GM21619 (cell line): ENCODE results near the gene L1CAM.

Experiments used
- ATAC-seq: cut with Tn5 transposase; IDR thresholded peaks from one replicate; pipeline ENCODE4 v1.9.1; 2021; ENCODE audit not compliant: unreplicated experiment

Gene L1CAM

DNA sequence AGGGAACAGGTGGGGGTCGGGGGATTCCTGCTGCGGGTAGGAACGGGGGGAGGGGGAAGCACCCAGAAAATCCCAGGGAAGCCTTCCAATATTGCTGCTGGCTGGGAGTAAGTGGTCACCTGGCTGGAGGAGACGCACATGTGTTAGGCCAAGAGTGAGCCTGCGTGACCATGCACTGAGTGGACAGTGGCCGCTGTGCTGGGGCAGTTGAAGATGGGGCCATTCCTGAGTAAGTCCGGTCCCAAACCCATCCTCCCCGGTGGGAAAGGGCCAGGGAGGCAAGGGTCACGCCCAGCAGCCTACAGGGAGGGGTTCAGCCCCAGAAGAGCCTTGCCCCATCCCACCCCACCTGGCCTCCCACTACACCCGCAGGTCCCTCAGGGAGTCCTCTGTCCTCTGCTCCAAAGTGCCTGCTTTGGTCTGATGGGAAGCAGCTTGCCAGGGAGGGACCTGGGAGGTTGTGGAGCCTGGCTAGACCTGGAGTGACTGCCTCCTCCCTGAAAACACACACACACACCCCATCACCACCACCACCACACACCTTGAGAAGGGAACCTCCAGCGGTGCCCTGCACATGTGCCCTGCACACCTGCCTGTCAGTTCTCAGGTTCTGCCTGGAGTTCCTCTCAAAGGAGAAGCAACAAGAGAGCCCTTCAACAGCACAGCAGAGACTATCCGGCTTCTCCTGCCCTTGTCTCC, 6.1 kb downstream of the L1CAM start:
- no peak for ATAC-seq

- ATAC-seq = no peak
Observed at GRCh38 chrX:153878969-153879653, 6.9 kb downstream of the L1CAM start.

GRCh38 chrX:153878345-153878744, 7.6 kb downstream of the L1CAM start:
- ATAC-seq = no peak

GRCh38 chrX:153877571-153878261, 8.3 kb downstream of the L1CAM start:
- no peak for ATAC-seq

DNA sequence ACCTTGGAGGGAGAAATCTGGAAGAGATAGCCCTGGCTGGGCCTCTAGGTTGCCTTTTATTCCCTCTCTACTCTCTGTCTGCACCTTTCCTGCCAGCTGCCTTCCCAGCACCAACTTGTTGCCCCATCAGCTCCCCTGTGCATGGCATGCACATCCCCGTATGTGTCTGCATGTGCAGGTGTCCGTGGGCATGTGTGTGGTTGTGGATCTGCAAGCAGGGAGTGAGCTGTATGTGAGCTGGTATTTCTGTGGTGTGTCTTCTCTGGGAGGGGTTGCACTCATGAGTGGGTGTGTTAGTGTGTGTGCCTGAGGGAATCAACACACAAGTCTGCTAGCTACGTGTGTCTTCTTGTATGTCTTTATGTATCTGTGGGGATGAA, 9.9 kb downstream of the L1CAM start:
- no peak for ATAC-seq

- ATAC-seq = no peak
Observed at GRCh38 chrX:153875391-153876111, 10.4 kb downstream of the L1CAM start.

DNA sequence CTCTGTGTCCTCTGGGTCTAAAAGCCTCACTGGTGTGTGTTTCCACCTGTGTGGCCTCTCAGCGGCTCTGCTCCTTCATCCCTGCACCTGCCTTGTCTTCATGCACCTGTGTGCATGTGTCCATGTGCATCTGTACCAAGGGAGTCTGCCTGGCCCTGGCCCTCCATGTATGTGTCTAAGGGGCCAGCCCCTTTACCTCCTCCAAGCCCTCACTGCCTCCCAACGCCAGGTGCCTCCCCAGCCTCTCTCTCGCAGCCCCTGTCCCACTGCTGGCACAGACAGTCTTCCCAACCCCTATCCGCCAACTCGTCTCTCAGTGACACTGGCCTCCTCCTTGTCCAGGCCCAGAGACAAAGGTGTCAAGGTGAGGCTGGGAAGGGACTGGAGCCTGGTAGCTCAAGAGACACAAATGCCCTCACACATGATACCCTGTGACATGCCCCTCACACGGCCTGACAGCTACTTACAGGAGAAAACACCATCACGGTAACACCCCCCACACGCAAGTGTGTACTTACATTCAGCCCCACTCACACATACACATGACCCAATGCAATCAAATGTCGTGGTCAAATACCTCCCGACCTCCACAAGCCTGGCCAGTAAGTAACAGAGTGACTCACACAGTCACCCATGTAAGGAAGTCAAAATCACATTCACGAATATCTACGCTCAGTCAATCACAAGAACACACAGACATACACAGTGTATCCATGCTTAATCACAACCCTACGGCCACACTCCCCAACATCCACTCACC, 11.4 kb downstream of the L1CAM start:
- ATAC-seq = no peak

GRCh38 chrX:153874085-153874365, 11.9 kb downstream of the L1CAM start:
- ATAC-seq = no peak

GRCh38 chrX:153873282-153874084, 12.5 kb downstream of the L1CAM start:
- no peak for ATAC-seq

- no peak for ATAC-seq
Observed at GRCh38 chrX:153871946-153872878, 13.8 kb downstream of the L1CAM start.

GRCh38 chrX:153871451-153871850, 14.5 kb downstream of the L1CAM start:
- ATAC-seq = no peak

DNA sequence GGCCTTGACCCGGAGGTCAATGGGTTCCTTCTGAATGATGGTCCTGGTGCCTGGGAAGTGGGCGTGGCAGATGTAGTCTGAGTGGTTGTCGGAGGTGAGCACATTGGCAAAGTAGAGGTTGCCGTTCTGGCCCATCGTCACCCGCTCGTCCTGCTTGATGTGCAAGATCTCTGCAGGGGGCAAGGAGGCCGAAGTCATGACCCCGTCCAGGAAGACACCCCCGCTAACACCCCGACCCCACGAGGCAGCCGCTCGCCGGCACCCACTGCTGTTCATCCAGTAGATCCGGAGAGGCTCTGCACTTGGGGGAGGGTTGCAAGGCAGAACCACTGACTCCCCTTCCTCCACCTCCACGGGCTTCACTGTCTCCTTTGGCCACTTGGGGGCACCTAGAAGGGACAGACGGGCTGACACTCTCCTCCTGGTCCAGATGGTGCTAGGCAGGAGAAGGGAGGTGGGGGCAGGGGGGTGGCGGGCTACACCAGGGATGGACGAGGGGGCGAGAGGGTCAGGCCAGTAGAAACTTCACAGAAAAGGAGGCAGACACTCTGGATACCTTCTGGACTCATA, 15.1 kb downstream of the L1CAM start:
- no peak for ATAC-seq

GRCh38 chrX:153870288-153870690, 15.7 kb downstream of the L1CAM start:
- ATAC-seq = no peak

DNA sequence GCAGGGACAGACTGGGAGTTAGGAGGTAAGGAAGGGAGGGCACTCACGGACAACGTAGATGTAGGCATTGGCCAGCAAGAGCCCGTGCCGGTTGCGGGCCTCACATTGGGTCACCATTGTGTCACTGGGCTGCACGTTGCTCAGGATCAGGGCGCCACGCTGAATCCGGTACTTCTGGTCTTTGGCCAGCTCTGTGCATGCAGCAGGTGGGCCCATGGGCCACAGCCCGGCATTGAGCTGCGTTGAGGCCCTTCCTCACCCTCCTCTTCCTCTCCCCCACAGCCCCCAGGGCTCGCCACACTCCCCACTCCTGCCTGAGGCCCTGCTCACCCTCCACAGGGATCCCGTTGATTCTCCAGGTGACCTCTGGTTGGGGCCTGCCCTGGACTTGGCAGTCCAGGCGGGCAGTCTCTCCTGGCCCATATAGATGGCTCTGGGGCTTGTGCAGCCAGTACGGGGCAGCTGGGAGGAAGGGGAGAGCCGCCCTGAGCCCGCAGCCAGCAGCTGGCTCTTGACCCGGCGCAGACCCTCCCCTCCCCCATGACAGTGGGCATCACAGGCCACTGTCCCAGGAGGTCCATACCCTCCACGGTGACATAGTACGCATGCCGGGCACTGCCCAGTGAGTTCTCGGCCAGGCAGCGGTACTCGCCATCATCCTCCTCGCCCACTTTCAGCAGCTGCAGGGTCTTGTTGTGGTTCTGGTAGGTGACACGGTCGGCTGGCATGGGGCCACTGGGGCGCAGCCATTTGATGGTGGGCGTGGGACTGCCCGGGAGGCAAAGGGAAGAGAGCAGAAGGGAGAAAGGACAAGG, 16.3 kb downstream of the L1CAM start:
- ATAC-seq = no peak

DNA sequence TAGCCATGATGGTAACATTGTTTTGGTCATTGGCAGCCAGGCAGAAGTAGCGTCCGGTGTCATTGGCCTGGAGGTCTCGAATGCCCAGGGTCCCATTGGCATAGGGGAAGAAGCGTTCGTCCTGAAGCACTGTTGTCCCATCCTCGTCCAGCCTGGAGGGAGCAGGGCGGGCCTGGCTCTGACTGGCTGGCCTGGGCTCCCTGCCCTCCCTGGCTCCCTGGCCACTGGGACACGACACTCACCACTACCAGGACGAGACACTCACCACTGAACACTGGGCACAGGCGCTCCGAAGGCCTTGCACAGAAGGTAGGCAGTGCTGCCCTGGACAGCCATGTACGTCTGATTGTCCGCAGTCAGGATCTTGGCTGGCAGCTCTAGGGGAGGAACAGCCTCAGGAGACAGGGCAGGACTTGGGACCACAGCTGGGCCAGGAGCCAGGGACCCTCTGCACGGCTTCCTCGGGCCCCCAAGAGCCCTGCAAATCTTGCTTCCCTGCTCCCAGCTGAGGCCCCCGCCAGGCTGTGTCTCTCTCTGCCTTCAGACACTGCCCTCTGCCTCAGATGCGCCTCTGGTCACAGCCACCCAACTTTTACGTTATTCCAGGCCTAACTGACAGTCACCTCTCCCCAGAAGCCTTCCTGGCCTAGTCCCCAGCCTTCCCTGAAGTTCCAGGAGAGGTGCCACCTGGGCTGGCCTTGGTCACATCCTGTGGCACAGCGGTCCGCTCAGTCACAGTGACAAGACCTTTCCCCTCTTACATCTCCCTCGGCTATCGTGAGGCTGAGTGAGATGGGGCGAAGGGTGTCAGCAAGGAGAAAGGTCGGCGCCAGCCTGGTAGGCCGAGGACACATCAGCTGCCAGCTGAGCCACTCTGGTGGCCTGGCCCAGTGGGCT, 17.1 kb downstream of the L1CAM start:
- no peak for ATAC-seq

DNA sequence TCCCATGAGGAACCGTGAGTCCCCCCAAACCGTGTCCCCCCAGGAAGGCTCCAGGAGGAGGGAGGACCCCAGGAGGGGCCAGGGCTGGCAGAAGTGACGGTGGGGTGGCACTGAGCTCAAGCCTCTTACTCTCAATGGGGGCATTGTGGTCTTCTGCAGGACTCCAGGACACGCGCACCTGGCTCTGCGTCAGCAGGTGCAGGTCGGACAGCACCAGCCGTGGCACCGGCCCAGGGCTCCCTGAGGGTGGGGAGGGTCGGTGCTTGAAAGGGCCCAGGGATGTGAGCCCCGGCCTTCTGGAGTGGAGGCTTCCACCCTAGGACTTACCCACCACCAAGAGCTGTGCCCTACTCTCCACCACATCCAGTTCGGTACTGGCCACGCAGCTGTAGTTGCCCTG, 18.3 kb downstream of the L1CAM start:
- ATAC-seq = no peak

- ATAC-seq = no peak
Observed at GRCh38 chrX:153867139-153867538, 18.8 kb downstream of the L1CAM start.
